GM03348 (cell line): Measurements from ENCODE around the gene MIS12.
A peak's percentile ranks its signal among the peaks of the same experiment; 100 is the strongest.

Source experiments
- DNase-seq: peaks from one replicate; pipeline ENCODE4 v3.0.0; 2012; ENCODE audit warnings: low spot score

MIS12 gene, protein sequence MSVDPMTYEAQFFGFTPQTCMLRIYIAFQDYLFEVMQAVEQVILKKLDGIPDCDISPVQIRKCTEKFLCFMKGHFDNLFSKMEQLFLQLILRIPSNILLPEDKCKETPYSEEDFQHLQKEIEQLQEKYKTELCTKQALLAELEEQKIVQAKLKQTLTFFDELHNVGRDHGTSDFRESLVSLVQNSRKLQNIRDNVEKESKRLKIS

DNA sequence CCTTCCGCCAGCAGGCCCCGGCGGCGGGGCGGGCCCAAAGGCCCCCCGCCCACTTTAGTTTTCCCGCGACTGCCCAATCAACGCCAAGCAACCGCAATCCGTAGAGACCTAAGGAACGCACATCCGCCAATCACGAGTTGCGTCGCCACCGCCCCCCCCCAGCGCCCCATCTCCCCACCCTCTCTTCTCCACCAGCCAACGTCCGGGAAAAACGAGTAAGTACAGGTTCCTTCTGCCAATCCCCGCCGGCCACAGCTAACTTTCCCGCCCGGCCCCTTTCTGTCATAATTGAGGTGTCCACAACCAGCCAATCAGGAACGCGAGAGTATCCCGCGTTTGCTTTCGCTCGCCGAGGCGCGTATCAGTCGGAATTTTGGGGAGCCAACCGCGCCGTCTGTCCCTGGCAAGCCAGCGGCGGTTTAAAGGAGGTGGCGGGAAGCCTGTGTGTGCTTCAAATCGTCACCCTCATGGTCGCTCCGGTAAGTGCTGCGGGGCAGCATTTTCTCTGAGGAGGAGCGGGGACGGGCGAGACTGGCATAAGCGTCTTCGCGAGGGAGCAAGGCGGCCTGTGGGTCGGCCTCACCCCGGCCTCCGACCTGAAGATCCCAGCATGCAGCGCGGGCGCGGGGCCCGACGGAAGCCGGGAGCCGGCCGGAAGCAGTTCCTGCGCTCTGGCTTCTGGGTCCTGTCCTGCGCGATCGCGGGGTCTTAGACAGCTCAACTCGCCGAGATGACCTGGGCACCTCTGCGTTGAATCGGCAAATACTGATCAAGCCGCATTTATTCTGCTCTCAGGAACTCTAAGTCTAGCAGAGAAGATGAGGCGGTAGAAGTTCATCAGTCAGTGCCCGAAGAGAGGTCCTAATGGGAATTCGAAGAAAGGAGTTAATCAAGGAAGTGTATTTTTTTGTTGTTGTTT lies at the start of gene MIS12:
Gene MIS12, plus strand, starts transcription at position 361 of the 919 bp plus-strand sequence. CDS start 2,297 bp downstream, outside the sequence.
- peak; percentile 99 for DNase-seq

DNA sequence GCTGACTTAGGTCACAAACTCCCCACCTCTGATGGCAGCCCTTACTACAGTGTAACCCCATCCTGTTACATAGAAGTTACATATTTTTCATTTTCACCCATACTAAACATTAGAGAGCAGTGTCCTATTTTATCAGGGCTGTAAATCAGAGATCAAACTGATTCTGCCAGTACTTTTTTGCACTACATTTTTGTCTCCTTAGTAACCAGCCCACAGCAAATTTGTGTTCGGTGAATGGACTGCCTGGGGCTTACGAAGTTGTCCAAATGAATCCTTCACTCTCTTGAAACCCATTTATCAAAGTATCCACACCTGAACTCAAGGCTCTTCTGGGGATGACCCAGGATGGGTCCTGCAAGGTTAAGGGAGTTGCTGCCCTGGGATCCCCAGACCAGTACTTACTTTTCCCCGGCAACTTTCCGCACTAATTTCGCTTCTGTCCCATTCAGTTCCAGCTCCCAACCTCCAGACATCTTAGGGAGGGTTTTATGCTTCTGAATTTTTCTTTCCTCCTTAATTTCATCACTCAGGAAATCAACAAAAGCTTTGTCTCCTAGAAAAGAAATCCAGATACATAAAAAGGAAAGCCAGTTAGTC lies 48.5 kb upstream of the MIS12 start:
- DNase-seq = no peak

DNA sequence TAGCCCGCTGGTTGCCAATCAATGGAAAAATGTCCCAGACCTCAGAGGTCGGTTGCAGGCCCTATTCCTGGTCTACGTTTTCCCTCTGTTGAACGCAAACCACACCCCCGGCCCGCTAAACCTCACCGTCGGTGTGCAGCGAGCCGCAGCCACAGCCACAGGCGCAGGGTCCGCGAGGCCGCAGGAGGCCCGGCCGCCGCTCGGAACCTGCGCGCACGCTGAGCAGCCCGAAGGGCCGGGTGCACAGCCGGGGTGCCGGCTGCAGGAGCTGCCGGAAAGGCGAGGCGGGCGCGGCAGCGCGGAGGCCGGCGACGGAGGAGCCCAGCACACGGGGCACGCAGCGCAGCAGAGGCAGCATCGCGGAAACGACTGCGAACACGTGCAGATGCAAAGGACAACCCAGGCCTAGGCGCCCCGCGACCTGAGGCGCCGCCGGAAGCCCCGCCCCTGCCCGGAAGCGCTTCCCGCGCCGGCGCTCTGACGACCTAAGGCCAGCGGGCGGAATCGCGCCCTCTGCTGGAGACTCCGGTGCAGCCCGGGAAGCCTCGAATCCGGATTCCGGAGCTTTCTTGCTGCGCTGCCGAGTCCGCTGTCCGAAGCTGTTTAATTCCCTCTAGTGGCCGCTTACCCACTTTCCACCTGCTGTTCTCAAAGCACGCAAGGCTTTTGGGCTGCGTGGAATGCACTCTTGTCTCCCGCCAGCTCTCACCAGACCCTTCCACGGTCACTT lies 47.5 kb upstream of the MIS12 start, which contains the start of gene C1QBP:
Gene C1QBP, minus strand, starts transcription at position 440 of the 730 bp plus-strand sequence. Its CDS starts 82 bp downstream, at position 358.
- DNase-seq = peak; percentile 96

DNA sequence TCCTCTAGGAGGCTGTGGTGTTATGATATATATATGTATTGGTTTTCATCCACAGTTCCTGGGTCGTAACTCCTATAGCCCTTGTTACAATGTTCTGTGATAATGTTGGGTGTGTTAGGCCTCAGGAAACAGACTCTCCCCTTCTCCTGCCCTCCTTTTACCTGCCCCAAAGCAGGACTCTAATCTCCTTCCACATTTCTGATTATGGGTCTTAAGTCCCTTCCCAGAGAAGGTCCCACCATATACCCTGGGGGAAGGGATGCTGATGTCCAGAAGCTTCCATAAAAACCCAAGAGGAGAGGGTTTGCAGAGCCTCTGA lies 47.0 kb upstream of the MIS12 start:
- DNase-seq = no peak

DNA sequence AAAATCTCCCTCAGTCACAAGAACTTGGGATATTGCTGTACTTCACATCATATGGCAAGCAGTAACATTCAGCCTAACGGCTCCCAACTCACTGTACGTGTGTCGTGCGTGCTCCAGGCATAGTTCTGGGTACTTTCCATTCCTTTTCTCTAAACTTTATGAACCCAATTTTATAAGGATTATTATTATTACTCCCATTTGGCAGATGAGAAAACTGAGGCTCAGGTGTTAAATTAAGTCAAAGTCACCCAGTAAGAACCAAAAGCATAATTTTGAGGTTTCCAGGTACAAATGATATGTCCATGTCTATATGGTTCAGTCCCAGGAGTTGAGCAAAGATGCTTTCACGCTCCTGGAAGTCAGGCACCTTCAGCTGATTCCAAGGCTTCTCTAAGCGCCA lies 42.6 kb upstream of the MIS12 start:
- no peak for DNase-seq

DNA sequence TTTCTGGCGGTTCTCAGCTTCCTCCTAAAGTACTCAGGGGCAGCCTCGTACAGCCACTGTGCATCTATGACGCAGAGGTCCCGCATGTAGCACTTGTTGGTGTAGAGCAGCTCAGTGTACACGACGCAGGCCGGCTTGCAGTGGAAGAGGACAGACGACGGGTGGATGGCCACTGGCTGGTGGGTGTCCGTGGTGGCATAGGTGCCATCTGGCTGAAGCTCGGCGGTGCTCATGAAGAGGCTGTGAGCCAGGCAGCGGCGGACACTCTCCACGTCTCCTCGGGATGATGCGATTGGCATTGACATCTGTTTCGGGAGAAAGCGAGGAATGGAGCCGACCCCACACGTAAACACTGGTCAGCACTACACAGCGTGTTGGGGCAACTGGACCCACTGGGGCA lies 42.2 kb upstream of the MIS12 start:
- no peak for DNase-seq

DNA sequence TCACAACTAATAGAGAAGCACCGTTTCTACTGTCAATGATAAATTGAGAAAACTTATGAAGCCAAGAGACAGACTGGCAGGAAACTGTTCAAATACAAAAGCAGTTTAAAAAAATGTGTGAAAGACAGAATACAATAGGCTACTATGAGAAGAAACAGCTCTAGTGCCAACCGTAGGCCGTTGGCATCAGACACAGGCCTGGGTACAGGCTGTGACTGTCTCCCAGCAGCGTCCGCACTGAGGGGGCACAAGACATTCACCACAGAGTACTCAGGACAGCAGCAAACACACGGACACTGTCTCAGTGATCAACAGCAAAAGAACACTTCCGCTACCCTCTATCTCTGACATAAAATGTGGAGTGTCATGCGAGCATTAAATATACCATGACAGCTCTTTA lies 39.6 kb upstream of the MIS12 start:
- DNase-seq = no peak

DNA sequence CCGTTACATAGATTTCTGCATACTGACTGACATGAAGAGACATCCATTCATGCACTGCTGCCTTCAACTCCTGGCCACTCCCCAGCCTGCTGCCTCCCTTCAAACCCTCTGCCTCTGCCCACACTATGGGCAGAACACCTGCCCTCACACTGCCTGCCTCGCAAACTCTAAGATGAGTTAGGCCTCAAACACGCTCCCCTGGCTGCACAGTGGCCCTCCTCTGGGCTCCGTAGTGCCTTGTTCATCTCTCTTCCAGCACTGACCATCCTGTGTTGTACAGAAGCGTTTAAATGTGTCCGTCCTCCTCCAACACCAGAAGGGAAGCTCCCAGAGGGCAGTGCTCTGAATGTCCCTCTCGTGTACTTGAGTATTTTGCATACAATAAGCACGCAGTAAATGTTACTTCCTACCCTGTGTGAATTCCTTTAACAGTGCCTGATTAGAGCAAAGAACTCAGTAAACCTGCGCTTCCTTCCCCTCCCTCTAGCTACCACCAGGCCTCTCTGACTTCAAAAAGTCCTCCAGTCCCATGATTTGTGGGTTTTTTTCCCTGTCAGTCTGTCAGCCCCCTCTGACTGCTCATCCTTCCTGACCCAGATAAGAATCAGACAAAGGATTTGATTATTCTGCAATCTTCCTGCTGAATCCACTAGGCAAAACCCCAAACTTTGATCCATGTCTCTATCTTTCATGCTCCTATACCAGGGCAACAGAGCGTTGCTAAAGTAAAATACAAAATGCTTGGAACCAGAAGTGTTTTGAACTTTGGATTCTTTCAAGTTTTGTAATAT lies 21.5 kb upstream of the MIS12 start:
- DNase-seq = no peak

DNA sequence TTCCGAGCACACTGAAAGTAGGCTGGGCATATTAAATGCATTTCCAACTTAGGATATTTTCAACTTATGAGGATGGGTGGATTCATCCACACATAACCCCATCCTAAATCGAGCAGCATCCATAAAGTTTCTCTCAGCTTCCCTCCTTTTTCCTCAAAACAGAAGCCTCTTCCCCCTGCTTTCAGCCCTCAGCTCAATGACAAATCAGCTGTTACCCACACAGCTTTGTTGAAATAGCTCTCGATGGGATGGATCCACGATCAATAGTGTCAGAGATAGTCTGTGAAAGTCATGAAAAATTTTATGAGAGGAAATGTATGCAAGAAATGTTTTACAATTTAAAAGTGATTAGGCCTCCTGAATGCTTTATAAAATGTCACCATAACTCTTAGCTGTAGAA lies 20.1 kb upstream of the MIS12 start:
- no peak for DNase-seq

DNA sequence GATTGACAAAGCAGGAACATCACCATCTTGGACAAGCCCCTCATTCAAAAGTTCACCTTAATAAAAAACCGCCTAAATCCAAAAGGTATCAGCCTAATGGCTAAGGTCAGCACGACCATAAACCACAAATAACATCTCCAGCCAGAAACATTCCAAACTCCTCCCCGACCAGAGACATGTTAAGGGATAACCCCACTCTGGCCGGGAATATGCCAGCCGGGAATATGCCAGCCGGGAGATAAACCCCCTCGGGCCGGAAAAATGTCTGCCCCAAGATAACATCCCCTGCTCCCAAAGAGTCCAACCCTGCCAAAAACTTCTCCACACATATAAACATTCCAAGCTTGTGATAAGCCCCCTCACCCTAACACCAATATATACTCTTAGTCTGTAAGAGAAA lies 18.9 kb upstream of the MIS12 start:
- no peak for DNase-seq

DNA sequence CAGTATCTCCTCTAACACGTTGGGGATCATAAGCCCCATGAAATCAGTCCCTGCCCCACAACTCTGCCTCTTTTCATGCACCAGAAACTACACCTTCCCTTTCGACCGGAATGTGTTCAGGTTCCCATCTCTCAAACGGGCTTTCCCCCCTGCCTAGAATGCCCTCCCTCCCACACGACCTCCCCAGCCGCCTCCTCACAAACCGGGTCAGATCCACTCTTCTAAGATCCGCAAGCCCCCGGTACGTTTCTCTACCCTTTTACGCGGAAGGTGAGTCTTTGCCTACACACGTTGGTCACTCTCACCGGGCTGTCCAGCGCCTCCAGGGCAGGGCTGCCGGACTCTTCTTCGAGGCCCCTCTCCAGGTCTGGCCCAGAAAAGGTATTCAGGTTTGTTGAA lies 18.3 kb upstream of the MIS12 start:
- DNase-seq = no peak

DNA sequence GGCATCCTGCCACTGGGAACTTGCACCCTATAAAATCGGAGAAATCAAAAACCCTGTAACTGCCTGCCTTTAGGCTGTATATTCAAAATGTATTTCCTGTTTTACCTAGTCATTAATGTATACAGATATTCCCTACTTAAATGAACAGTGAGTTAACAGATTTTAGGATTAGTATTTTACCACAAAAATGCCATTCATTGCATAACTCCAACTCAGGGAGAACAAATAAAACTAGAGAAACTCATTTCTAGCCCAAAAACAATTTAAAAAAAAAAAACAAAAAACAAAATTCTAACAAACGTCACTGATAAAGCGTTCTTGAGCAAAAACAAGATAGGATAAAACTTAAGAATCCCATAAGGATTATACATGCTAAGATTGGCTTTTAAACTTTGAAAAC lies 13.9 kb upstream of the MIS12 start:
- DNase-seq = no peak

DNA sequence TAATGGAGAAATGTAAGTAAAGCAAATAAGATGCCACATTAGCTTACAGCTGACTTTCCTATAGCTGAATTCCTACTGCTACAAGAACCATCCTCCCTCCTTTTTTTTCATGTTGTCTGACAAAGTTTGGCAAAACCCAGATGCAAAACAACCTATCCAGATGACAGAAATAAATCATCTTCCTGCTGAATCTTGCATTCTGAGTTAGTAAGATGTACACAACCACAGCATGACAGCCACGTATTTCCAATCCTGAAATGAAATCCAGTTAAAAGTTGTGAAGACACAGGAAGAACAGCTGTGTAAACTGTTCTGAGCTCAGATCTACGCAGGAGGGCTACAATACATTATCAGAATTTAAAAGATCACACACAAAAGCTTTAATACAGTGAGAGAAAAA lies 12.5 kb upstream of the MIS12 start:
- no peak for DNase-seq

DNA sequence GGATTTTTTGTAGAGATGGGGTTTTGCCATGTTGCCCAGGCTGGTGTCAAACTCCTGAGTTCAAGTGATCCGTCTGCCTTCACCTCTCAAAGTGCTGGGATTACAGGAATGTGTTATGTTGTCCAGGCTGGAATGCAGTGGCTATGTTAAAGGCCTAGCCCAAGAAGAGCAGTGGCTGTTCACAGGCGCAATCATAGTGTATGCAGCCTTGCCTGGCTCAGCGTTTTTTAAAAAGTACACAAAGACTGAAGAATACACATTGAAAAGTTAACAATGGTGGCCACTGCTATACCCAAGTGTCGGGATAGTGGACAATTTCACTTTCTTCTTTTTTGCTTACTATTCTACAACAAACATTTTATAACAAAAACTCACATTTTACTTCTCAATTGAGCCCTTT lies 7.4 kb upstream of the MIS12 start:
- DNase-seq = no peak

DNA sequence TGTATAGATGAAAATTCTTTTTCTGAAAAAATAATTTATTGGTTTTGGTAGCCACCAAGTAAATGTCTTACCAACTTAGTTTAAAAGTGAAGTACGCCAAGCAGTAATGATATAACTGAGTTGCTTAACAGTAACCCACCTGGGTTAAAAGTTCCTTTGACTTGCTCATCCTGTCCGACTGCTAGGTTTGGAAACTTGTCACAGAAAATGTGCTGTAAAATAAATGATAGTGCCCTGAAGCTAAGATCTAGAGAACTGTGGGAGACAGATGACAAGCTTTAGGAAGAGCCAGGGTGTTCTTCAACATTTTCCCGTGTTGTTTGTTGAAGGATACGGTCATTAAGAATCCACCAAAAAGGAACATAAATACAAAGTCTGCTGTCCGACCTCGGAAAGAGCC lies 5.4 kb upstream of the MIS12 start:
- no peak for DNase-seq

DNA sequence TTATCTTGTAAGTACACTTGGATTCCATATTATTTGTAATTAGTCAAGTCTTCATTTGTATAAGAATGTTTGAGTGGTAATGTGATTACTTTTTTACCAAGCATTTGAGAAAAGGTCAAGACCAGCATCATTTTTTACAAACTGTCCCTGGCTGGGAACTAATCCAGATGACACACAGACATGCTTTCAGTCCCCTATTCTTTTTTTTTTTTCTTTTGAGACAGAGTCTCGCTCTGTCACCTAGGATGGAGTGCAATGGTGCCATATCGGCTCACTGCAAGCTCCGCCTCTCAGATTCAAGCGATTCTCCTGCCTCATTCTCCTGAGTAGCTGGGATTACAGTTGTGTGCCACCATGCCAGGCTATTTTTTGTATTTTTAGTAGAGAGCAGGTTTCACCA lies 4.9 kb upstream of the MIS12 start:
- no peak for DNase-seq

DNA sequence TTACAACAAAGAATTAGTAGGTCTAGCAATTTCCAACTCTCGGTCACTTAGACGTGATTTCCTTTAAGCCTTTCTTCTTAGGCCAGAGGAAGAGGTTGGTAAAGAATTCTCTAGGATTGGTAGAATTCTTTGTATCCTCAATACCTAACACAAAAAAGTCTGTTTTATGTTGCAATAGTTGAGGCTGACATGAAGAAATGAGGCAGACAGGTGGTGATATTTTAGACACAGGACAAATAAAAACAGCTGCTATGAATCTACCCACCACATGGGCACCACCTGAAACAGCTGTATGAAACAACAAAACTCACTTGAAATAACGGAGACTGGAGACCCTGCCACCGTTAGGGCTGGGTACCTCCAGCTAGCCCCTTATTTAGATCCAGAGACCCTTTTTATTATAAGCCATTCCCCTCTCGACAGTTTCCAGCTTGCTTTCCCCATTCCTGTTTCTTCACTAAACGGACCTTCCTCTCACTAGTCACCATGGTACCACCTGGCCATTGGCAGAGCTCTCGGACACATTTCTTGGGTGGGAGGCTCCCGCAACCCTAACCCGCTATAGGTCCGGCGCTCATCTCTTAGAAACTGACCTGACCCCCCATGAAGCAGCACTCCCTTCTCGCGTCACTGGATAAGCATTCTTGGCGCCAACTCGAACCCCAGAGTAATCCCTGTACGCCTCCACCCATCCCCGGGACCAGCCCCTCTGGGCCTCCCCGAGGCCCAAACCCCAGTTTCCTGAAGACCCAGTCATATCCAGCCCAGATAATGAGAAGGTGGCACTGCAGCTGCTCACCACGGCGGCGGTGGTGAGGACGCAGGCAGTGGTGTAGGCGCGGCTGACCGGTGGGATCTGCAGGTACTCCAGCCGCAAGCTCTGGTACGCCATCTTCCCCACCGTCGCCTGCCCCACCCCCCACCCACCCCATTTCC lies 828 bp upstream of the MIS12 start, which contains the start of gene DERL2:
Gene DERL2, minus strand, starts transcription at position 909 of the 936 bp plus-strand sequence. Its CDS starts 17 bp downstream, at position 892.
- no peak for DNase-seq

DNA sequence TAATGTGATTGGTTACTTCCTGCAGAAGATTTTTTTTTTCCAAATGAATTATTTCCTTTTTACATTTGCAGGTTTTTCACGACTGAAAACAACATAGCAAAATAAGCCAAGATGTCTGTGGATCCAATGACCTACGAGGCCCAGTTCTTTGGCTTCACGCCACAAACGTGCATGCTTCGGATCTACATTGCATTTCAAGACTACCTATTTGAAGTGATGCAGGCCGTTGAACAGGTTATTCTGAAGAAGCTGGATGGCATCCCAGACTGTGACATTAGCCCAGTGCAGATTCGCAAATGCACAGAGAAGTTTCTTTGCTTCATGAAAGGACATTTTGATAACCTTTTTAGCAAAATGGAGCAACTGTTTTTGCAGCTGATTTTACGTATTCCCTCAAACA lies 2.4 kb downstream of the MIS12 start:
- DNase-seq = no peak

DNA sequence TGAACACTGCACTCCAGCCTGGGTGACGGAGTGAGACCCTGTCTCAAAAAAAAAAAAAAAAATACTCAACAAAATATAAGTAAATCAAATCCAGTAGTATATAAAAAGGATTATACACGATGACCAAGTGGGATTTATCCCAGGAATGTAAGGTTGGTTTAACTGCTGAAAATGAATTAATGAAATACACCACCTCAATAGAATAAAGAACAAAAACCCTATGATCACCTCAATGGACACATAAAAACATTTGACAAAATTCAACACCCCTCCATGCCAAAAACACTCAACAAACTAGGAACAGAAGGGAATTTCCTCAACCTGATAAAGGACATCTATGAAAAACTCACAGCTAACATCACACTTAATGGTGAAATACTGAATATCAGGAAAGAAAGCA lies 6.6 kb downstream of the MIS12 start:
- no peak for DNase-seq

DNA sequence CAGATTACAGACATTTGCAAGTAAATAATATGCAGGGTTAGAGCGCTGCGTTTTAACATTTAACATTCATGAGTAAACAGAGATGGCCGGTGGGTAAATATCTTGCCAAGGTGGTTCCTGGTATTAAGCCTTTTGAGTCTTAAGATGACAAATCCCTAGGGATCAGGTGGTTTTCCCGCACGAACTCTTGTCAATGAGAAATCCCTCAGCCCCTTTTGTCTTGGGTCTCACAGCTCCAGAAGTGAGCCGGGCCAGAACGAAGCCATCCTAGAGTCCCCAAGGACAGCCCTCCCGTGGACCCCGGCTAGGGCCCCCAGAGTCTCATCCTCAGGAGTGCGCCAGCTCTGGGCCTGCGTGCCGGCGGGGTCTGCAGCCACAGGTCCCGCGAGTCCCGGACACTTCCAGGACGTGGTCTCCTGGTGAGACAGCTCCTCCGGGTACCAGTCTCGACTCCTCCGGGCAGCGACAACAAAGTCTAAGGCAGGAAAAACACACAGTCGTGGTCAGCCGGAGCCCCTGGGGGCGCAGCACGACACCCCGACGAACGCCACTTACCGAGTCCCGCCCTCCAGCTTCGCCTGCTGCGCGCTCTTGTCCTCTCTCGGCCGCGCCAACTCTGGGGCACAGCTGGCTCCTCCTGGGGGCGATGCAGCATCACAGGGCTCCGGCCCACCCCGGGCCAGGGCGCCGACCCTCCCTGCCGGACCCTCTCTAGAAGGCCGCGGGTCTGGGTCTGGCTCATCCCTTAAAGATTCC lies 13.3 kb downstream of the MIS12 start:
- DNase-seq = peak; percentile 24
